HG03521 (cell line): ENCODE measurements around the gene SLC41A3.

Experiments used
- ATAC-seq: cut with Tn5 transposase; IDR thresholded peaks from one replicate; pipeline ENCODE4 v1.9.1; 2021; ENCODE audit warnings: mild to moderate bottlenecking, moderate library complexity; ENCODE audit not compliant: unreplicated experiment

The SLC41A3 gene

DNA sequence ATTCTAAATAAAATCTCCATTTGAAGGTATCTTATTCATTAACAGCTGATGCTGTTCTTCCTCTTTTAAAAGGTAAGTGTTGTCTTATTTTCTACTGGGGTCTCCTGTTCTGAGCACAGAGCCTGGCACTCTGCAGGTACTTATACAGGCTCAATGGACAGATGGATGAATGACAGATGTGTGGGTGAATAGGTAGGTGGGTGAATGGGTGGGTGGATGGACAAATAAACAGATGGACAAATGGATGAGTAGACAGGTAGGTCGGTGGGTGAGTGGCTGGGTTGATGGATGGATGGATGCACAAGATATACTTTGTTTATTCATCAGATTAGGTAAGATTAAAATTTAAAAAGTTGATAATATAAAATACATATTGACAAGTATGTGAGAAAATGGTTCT lies 53.5 kb downstream of the SLC41A3 start:
- no peak for ATAC-seq

- no peak for ATAC-seq
Measured at GRCh38 chr3:126029241-126029640, 54.7 kb downstream of the SLC41A3 start.

DNA sequence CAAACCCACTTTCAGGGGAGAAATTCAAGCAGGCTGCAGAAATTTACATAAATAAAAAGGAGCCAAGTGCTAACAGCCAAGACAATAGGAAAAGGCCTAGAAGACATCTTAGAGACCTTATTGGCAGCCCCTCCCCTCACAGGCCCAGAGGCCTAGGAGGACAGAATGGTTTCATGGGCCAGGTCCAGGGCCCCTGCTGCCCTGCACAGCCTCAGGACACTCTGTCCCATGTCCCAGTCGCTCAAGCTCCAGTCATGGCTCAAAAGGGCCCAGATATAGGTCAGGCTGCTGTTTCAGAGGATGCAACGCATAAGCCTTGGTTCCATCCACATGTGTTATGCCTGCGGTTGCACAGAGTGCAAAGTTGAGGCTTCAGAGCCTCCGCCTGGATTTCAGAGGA lies 55.8 kb downstream of the SLC41A3 start:
- ATAC-seq = no peak

GRCh38 chr3:126026761-126027160 lies 57.2 kb downstream of the SLC41A3 start:
- ATAC-seq = no peak

DNA sequence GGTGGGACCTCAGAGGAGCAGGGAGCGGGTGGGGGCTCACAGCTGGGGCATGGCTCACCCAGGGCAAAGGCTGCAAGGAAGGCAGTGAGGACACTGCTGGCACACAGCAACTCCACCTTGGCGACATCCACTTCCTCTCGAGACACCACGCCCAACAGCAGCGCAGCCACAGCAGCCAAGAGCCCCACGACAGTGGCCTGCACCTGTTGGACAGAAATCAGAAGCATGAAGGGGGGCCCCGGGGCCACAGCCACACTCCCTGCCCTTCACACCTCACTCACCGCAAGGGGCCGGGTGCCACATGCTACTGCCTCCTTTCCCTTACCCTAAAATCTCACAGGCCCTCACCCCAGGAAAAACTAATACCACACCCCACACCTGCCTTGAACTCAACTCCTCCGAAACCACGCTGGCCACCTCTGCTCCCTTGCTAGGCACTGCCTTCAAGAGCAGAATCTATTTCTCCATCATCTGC lies 57.6 kb downstream of the SLC41A3 start:
- ATAC-seq = no peak

GRCh38 chr3:126025862-126026261 lies 58.1 kb downstream of the SLC41A3 start:
- ATAC-seq = no peak

DNA sequence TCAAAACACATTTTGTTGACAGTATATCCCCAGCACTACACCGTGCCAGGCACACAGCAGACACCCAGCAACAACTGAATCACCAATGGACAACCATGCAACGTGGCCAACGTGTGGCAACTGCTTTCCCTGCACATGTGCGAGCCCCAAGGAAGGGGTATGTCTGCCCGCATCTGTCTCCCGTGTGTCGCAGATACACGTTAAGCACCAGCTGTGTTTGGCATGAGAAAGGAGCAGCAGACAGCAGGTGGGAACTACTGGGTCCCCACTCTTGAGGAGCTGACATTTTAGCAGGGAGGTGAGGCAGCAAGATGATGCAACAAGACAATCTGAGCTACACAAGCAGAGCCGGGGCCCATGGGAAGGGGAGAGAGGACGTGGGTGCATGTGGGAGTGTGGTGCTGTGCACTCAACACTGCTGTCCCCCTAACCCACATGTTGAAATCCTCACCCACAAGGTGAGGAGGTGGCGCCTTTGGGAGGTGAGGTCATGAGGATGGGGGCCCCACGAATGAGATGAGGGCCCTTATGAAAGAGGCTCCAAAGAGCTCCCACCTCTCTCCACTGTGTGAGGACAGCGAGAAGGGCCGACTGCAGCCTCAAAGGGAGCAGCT lies 58.7 kb downstream of the SLC41A3 start:
- no peak for ATAC-seq

- ATAC-seq = no peak
Measured at GRCh38 chr3:126024049-126024854, 59.7 kb downstream of the SLC41A3 start.

GRCh38 chr3:126023390-126023789 lies 60.5 kb downstream of the SLC41A3 start:
- ATAC-seq = no peak

GRCh38 chr3:126022741-126023359 lies 61.1 kb downstream of the SLC41A3 start:
- no peak for ATAC-seq

DNA sequence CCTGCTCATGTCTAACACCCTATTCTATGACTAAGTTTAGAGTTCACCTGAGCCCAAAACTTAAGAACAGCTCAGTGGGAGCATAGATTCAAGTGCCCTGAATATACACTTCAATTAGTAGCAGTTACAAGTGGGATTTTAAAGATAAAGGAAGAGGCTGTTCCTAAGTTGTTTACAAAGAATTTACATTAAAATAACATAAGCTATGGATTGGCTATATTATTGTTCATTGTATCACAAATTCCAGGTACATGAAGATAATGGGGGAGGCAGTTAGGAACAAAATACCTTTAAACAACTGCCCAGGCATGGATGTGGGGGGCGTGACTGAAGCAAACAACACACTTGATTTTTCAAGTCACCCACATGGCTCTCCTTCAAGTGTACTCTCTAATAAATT lies 62.2 kb downstream of the SLC41A3 start:
- no peak for ATAC-seq

GRCh38 chr3:126021224-126021623 lies 62.7 kb downstream of the SLC41A3 start:
- no peak for ATAC-seq

DNA sequence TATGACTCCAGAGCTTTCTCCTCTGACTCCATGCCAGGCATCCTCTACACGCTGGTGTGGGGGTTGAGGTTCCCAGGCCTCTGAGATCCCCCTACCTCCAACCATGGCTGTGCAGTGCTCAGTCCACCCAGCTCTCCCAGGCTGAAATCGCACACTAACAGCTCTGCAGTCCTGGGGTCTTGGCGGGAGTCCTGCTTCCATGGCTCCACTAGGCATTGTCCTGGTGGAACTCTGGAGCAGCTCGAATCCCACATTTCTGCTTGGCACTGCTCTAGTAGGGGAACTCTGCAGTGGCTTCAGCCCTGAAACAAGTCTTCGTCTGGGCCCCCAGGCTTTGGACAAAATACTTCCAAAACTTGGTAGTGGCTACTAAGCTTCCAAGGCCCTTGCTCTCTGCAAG lies 64.2 kb downstream of the SLC41A3 start:
- no peak for ATAC-seq

DNA sequence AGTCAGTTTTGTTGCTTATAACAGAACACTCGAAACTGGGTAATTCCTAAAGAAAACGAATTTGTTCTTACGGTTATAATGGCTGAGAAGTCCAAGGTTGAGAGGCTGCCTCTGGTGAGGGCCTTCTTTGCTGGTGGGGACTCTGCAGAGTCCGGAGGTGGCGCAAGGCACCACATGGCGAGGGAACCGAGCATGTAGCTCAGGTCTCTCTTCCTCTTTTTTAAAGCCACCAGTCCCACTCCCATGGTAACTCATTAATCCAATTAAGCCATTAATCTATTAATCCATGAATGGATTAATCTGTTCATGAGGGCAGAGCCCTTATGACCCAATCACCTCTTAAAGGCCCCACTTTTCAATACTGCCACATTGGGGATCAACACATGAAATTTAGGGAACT lies 64.9 kb downstream of the SLC41A3 start:
- ATAC-seq = no peak

DNA sequence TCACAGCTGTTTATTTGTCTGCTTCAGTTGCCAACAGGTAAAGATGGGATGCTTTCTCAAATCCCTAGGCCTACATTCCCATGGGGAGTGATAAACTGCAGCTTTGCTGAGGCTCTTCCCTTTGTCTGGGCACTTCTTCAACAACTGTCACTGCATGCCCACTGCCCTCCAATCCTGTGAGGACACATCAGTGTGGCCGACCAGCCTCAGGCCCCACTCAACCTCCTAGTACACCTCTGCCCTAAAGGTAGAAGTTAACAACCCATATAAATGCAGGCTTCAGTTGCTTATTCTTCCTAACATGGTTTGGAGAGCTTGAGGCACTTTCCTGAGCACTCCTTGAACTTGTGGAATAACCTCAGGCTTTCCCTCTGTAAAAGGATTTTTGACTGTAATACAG lies 65.4 kb downstream of the SLC41A3 start:
- no peak for ATAC-seq

DNA sequence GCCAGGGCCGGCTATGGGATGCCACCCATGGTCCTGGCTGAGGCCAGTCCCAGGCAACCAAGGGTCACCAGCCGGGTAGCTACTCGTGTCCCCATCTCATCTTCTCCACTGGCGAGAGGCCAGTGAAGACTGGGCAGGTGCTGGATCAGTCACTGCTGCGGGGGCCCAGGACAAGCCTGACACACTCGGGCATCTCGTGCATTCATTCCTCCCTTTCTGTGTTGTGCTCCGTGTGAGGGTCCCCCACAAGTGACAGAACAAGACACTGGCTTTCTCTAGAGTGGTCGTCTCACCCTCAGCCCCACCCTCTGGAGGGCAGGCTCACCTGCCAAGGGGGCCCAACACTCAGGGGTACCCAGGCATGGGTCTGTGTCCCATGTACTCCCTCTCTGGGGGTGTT lies 66.6 kb downstream of the SLC41A3 start:
- no peak for ATAC-seq

GRCh38 chr3:126016616-126017015 lies 67.3 kb downstream of the SLC41A3 start:
- ATAC-seq = no peak

DNA sequence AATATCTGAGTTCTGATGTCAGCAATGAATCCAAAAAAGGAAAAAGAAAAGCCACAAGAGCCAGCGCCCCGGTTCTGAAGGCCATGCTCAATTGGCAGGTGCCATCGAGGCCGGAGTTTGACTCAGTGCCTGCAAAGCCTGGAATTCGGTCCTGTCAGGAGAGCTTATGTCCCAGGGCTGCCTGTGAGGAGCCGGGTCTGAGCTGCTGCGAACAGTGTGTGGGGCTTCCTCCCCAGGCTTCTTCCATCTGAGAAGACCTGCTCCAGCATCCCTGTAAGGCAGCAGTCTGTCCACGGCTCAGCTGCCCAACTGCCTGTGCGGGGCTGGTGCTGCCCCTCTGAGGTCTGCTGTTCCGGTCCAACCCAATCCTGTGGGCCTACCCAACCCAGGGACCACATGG lies 68.8 kb downstream of the SLC41A3 start:
- no peak for ATAC-seq

DNA sequence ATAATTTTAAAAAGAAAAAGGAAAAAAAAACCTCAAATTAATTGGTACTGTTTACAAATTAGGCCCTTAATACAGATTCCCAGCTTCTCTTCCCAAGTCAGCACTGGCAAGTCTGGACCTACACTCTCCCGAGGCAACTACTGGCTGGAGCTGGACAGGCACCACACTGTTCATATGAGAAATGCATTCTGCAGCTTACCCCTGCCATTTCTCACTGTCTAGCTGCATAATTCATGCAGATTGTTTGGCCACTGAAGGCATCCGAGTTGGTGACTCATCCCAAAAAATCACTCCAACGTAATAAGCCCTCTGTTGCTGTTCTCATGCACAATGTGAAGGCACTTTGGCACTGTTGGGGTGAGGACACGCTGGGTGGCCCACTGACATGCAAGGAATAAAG lies 69.7 kb downstream of the SLC41A3 start:
- ATAC-seq = no peak

DNA sequence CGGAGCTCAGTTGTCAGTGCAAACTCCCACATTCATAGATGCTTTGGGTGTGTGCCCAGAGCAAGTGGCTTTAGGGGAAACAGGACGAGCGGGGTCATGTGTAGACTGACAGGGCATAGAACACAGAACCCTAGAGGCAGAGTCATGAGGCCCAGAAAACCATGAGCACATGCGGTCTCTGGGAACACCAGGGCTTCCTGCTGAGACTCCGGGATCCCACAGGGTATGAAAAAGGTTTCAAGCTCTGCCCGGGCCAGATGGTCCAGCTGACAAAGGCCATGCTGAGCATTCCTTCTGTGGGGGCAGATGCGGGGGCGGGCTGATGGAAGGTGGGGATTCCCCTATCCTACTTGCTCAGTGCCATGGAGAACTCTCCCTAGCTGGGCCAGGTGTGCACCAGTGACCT lies 70.2 kb downstream of the SLC41A3 start:
- ATAC-seq = no peak

- no peak for ATAC-seq
Measured at GRCh38 chr3:126009181-126009580, 74.7 kb downstream of the SLC41A3 start.

- no peak for ATAC-seq
Measured at GRCh38 chr3:126008219-126008618, 75.7 kb downstream of the SLC41A3 start.
